HG03135 (cell line): ENCODE measurements around the gene SLC27A5.
"Not testable (repeated sequence)": the region's sequence is repeated elsewhere in the genome, so short reads cannot be mapped to it uniquely, and the experiment has no call there.

Source experiments
- ATAC-seq: cut with Tn5 transposase; IDR thresholded peaks from one replicate; pipeline ENCODE4 v1.9.1; 2021; ENCODE audit warnings: mild to moderate bottlenecking, moderate library complexity; ENCODE audit not compliant: unreplicated experiment

SLC27A5 gene

DNA sequence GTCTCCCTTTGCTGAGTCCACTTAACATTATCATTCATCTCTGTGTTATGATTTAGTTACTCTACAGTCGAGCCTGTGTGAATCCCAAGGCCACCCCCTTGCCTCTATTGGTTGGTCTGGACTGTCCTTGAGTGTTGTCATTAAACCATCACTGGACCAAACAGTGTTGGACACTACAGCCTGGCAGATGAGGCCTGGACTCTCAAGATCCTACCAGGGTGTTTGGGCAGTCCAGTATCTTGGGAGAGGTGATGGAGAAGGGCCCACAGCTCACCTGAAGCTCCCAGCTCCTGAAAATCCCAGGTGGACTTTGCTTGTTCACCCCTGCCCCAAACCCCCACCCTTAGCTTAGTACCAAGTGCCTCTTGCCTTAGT, 39.3 kb upstream of the SLC27A5 start:
- ATAC-seq, result no peak

DNA sequence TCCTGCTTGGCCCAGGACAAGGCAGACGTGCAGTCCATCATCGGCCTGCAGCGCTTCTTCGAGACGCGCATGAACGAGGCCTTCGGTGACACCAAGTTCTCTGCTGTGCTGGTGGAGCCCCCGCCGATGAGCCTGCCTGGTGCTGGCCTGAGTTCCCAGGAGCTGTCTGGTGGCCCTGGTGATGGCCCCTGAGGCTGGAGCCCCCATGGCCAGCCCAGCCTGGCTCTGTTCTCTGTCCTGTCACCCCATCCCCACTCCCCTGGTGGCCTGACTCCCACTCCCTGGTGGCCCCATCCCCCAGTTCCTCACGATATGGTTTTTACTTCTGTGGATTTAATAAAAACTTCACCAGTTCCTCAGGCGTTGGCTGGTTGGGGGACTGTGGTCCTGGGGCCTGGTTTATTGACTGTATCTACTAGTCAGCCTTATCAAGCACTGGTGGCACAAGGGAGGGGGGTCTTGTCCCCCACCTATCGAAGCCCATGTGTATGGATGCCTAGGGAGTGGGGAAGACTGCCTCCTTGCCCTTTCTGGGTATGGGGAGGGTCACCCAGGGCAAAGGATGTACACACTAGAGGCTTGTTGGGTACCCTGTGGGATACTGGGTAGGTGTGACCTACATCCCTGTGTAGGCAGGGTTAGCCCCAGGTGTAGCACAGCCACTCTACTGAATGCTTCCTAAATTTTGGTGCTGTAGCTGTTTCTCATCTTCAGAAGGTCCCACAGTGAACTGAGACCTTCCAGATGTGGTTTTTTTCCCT, 38.8 kb upstream of the SLC27A5 start:
- no peak for ATAC-seq

DNA sequence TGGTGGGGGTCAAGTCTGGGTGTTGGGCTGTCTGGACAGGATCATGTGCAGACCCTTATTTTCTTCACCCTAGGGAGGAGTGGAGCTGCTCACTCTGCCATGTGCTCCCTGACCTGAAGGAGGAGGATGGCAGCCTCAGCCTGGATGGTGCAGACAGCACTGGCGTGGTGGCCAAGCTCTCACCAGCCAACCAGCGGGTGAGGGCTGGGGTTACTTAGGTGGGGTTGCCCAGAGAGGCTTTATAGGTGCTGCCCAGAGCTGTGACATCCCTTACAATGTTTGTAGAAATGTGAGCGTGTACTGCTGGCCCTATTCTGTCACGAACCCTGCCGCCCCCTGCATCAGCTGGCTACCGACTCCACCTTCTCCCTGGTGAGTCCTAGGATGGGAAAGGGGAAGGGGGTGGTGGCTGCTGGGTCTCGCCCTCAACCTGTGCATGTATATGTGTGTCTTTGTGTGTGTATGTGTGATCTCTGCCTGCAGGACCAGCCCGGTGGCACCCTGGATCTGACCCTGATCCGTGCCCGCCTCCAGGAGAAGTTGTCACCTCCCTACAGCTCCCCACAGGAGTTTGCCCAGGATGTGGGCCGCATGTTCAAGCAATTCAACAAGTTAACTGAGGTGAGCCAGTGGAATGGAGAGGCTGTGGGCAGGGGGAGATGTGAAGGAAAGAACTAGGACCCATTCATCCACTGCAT, 38.0 kb upstream of the SLC27A5 start:
- no peak for ATAC-seq

DNA sequence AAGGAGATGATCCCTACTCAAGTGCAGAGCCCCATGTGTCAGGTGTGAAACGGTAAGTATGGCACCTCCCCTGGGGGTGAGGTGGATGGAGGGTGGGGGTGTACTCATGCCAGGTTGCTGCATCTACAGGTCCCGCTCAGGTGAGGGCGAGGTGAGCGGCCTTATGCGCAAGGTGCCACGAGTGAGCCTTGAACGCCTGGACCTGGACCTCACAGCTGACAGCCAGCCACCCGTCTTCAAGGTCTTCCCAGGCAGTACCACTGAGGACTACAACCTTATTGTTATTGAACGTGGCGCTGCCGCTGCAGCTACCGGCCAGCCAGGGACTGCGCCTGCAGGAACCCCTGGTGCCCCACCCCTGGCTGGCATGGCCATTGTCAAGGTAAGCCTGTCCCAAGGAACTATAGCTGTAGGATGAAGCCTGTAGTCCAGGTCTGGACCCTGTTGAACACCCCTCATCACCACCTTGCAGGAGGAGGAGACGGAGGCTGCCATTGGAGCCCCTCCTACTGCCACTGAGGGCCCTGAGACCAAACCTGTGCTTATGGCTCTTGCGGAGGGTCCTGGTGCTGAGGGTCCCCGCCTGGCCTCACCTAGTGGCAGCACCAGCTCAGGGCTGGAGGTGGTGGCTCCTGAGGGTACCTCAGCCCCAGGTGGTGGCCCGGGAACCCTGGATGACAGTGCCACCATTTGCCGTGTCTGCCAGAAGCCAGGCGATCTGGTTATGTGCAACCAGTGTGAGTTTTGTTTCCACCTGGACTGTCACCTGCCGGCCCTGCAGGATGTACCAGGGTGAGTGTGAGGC, 37.3 kb upstream of the SLC27A5 start:
- no peak for ATAC-seq

DNA sequence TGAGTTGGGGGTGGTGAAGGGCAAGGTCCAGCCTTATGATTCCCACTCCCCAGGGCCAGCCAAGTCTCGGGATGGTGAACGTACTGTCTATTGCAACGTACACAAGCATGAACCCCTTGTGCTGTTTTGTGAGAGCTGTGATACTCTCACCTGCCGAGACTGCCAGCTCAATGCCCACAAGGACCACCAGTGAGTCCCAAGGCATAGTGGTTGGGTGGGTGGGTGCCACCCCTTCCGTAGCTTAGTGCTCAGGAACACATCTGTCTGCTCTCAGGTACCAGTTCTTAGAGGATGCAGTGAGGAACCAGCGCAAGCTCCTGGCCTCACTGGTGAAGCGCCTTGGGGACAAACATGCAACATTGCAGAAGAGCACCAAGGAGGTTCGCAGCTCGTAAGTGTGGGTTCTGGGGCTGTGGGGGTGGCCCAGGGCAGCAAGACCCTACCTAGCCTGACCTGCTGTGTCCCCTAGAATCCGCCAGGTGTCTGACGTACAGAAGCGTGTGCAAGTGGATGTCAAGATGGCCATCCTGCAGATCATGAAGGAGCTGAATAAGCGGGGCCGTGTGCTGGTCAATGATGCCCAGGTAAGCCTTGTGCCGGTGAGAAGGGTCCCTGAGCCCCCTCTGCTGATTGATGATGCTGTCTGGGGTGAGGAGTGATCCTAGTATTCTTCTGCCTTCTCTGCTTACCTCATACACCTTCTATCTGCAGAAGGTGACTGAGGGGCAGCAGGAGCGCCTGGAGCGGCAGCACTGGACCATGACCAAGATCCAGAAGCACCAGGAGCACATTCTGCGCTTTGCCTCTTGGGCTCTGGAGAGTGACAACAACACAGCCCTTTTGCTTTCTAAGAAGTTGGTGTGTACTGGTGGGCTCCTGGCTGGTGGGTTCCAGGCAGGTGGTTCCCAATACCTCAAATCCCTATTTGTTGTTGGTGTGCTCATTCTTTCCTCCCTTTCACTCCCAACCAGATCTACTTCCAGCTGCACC, 35.8 kb upstream of the SLC27A5 start:
- no peak for ATAC-seq

DNA sequence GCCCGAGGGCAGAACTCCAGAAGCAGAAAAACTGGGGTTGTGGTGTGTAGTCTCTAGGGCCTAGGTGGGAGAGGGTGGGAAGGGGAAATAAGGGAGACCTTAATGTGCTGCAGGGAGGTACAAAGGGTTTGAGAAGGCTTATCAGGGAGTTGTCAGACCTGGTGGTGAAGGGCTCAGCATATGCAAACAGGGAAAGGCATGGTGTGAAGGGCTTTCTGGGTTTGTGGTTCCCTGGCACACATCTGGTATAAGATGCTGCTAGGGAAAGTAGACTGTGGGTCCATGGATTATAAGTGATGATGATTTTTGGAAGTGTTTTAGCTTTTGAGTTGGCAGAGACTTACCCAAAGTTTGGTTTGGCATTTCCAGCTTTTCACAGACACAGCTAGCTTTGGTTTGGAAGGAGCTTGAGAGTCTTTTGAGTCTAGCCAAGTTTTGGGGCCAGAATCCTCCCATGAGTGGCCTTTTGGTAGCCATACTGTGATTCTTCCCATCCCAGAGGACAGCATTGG, 34.3 kb upstream of the SLC27A5 start:
- no peak for ATAC-seq

DNA sequence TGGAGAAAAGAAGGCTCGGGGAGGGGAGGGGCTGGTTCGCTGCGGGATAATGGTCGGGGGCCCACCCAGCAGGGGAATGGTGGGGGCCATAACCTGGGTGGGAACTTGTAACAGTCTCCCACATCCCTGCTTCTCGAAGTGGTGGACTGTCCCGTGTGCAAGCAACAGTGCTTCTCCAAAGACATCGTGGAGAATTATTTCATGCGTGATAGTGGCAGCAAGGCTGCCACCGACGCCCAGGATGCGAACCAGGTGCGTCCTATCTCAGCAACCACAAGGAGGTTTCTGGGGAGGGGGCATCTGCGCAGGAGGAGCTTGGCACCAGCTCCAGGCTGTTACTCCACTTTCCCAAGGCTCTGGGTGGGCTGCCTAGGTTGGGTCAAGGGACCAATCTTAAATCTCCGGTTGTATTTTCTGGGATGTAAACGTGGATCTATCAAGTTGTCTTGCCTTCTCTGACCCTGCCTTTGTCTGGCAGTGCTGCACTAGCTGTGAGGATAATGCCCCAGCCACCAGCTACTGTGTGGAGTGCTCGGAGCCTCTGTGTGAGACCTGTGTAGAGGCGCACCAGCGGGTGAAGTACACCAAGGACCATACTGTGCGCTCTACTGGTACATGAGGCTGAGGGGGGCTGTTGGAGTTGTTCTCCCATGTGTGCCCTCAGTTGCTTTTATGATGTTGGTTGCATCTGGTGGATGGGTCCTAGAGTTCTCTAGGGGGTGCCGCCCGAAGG, 33.7 kb upstream of the SLC27A5 start:
- no peak for ATAC-seq

DNA sequence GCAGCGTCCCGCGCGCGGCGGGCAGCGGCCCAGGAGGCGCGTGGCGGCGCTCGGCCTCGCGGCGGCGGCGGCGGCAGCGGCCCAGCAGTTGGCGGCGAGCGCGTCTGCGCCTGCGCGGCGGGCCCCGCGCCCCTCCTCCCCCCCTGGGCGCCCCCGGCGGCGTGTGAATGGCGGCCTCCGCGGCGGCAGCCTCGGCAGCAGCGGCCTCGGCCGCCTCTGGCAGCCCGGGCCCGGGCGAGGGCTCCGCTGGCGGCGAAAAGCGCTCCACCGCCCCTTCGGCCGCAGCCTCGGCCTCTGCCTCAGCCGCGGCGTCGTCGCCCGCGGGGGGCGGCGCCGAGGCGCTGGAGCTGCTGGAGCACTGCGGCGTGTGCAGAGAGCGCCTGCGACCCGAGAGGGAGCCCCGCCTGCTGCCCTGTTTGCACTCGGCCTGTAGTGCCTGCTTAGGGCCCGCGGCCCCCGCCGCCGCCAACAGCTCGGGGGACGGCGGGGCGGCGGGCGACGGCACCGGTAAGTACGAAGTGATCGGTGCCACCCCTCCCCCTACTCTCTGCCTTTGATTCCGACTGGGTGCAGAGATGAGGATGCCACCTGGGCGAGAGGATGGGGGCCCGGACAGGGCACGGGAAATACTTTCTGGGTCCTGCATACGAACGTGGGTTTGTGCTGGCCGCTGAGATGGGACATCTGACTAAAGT, 32.9 kb upstream of the SLC27A5 start:
- ATAC-seq, result peak; percentile 44

DNA sequence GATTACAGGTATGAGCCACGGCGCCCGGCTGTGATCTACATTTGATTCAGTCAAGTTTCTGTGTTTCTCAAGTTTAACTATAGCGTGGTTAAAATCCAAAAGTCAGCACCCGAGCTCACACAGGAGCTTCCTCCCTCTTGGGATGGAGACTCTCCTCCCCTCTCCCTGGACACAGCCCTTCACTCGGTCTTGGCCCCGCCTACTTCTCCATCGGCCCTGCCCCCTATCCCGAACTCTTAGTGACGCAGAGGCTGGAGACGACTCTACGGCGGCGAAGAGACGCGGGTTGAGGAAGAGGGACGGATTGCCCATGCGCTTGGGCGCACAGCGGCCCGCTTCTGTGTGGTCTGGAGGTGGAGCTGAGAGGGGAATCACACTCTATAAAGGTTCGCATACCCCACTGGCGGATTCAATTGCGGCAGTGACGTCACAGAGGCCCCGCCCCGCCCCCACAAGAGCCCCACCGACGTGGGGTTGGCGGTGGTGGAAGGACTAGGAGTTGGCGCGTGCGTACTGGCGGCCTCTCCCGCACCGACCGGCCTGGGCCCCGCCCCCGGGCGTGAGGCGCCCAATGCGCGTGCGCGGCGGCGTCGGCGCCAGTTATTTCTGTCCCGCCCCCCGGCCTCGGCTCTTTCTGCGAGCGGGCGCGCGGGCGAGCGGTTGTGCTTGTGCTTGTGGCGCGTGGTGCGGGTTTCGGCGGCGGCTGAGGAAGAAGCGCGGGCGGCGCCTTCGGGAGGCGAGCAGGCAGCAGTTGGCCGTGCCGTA, 32.2 kb upstream of the SLC27A5 start, which contains the start of gene TRIM28:
Gene TRIM28 (plus strand): TSS at position 239 of the 765 bp plus-strand sequence. CDS start 694 bp downstream, outside the sequence.
- ATAC-seq, result peak; percentile 76

DNA sequence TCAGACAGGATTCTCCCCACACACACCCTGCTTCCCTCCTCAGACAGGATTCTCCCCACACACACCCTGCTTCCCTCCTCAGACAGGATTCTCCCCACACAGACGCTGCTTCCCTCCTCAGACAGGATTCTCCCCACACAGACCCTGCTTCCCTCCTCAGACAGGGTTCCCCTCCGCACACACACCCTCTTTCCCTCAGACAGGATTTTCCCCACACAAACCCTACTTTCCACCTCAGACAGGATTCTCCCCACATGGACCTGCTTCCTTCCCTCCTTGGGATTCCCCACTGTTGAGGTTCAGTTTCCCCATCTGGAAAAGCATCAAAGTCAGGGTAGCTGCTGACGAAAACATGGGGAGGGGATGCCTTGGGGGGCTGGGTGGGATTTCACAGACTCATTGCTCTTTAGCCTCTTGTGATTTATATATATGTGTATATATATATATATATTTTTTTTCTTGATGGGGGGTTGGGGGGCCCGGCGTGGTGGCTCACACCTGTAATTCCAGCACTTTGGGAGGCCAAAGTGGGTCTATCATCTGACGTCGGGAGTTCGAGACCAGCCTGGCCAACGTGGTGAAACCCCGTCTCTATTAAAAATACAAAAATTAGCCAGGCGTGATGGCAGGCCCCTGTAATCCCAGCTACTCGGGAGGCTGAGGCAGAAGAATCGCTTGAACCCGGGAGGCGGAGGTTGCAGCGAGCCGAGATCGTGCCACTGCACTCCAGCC, 31.0 kb upstream of the SLC27A5 start:
- ATAC-seq, result not testable (repeated sequence)

DNA sequence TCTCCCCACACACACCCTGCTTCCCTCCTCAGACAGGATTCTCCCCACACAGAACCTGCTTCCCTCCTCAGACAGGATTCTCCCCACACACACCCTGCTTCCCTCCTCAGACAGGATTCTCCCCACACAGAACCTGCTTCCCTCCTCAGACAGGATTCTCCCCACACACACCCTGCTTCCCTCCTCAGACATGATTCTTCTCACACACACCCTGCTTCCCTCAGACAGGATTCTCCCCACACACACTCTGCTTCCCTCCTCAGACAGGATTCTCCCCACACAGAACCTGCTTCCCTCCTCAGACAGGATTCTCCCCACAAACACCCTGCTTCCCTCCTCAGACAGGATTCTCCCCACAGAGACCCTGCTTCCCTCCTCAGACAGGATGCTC, 27.4 kb upstream of the SLC27A5 start:
- not testable (repeated sequence) for ATAC-seq

DNA sequence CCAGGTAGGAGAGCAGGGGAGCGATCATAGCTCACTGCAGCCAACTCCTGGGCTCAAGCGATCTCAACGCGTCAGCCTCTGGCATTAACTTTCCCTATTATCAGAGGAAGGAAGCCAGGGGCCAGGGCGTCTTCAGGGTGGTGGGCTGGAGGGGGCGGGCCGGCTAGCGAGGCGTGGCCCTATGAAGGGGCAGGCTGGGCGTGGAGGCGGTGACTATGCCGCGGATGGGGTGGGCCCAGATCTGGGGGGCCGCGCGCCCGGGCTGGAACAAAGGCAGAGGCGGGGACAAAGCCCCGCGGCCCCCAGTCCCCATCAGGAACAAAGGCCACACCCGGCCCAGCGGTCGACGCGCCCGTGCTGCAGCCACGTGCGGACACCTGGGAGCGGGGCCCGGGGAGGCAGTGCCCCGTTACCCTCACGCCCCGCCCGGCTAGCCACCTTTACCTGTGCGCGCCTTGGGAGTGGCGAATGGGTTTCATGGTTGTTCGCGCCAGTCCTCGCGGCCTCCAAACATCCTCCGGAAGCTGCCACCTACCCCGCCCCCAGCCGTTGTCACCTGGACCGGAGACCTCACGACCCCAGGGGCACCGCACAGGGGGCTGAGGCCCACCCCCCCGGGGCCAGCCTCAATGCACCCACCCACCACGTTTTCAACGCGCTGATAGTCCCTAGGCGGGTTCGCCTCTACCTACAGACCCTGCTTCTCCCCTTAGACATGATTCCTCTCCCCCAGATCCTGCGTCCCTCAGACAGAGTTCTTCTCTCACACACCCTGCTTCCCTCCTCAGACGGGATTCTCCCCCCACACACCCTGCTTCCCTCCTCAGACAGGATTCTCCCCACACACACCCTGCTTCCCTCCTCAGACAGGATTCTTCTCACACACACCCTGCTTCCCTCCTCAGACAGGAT, 26.7 kb upstream of the SLC27A5 start:
- no peak for ATAC-seq

DNA sequence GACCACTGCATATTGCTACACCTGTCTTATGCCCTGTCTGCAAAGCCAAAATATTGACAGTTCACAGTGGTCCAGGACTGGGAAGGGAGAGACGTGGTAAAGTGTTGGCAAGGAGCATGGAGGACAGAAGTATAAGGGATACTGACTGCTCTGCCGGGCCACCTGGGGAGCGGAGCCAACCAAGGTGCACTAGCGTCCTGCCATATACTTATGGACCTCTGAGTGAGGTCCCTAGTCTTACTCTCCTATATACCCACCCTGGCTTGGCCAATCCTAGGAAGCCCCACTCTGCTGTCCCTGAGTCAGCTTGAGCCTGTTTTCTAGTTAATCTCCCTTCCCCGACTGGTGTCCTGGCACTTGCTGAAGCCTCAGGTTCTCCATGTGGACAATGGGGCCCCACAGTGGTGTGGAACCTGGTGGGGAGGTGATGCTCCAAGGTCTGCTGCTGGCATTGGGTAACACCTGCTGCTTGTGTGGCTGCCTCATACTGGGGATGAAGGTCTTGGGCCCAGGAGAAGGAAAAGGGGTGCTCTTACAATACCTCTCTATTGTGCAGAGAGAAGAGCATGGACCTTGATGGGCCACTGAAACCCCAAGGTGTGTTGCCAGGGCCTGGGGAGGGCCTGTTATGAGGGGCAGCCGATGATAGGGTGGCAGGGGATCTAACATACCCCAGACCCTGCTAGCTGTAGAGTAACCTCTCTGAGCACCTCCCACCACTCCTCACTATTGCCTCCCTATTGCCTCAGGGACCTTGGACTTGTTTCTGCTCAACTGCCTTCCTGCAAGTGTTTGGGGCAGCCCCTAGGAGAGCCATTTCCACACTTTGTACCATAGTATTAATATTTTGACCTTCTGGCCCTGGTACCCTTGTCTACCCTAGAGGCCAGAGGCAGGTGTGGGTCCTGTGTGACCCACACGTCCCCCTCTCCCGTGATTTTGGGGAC, 25.3 kb upstream of the SLC27A5 start:
- no peak for ATAC-seq

DNA sequence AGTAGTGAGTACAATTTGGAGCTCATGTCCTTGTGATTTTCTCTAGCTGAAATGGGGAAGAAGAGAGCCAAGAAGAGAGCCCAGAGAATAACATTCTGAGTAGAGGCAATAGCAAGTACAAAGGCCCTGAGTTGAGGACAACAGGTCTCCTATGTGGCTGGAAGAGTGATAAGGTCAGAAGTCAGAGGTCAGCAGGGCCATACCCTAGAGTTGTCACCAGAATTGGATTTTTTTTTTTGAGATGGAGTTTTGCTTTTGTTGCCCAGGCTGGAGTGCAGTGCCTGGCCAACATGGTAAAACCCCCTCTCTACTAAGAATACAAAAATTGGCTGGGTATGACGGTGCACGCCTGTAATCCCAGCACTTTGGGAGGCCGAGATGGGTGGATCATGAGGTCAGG, 24.1 kb upstream of the SLC27A5 start:
- no peak for ATAC-seq
